ENCODE data around the gene PSMB7. TPM values are rescaled to one million over a fixed set of nuclear protein-coding genes. Genes with fewer than 3 reads are reported as not detected.

Gene PSMB7
- total RNA-seq, 2 experiments from 2014 or later, result 164 to 186 TPM

GRCh38 chr9:124358631-124359030, 56.6 kb downstream of the PSMB7 start:
- H3K27ac ChIP-seq (ENCODE audit: low read depth, low read length, poor library complexity, severe bottlenecking), result no peak overlapping the region
- POLR2A ChIA-PET, result no interaction called here
- CTCF ChIA-PET (ENCODE audit: unreplicated experiment), result no interaction called here
- BruUV-seq (replicated peaks), result no TSS peak
- no peak for TF ChIP-seq CTCF (conservative IDR thresholded peaks at IDR 0.05; ENCODE audit: low read length)
- TF ChIP-seq EZH2phosphoT487 (IDR thresholded peaks at IDR 0.05; ENCODE audit: borderline replicate concordance, low read depth, low read length), result no peak
- 0 out of 2 replicates have a peak, but pooled peaks cover 2% of the 10 kb centered on the region for H3K79me2 ChIP-seq (ENCODE audit: insufficient read depth, low read depth, low read length)
- no peak overlapping the region for H3K4me2 ChIP-seq (ENCODE audit: low read length)
- intact Hi-C loops (cut with micrococcal nuclease; ENCODE audit: unreplicated experiment), result no loop called here
- no peaks in the 10 kb centered on the region for H3K9me2 ChIP-seq (ENCODE audit: insufficient read depth, low read length)
- no peaks in the 10 kb centered on the region for H3K9me3 ChIP-seq (ENCODE audit: low read length)
- H3K4me1 ChIP-seq (ENCODE audit: insufficient read depth, low read length, poor library complexity, severe bottlenecking), result no peaks in the 10 kb centered on the region
- no peak overlapping the region for H3K4me3 ChIP-seq (ENCODE audit: low read depth, low read length, poor library complexity, severe bottlenecking)
- peaks cover 4% of the 10 kb centered on the region; the same call in 1 of the 2 replicates for H4K20me1 ChIP-seq (ENCODE audit: insufficient read depth, low read length)
- no peak for DNase-seq (ENCODE audit: low spot score)
- H2AFZ ChIP-seq (ENCODE audit: low read length), result no peak overlapping the region
- H3K36me3 ChIP-seq (ENCODE audit: insufficient read depth, low read length), result peaks cover 19% of the 10 kb centered on the region; the same call in 1 of the 2 replicates

GRCh38 chr9:124357721-124358361, 57.4 kb downstream of the PSMB7 start:
- Histone ChIP-seq H3K4me3 (ENCODE audit: low read depth, low read length, poor library complexity, severe bottlenecking) (no peak overlapping the region), H3K9me2 (ENCODE audit: insufficient read depth, low read length) (no peaks in the 10 kb centered on the region), H3K4me2 (ENCODE audit: low read length) (no peak overlapping the region), H3K79me2 (ENCODE audit: insufficient read depth, low read depth, low read length) (0 out of 2 replicates have a peak, but pooled peaks cover 2% of the 10 kb centered on the region), H3K36me3 (ENCODE audit: insufficient read depth, low read length) (peaks cover 27% of the 10 kb centered on the region; the same call in 1 of the 2 replicates), H4K20me1 (ENCODE audit: insufficient read depth, low read length) (peaks cover 4% of the 10 kb centered on the region; the same call in 1 of the 2 replicates), H3K4me1 (ENCODE audit: insufficient read depth, low read length, poor library complexity, severe bottlenecking) (no peaks in the 10 kb centered on the region), H3K9me3 (ENCODE audit: low read length) (no peaks in the 10 kb centered on the region), H2AFZ (ENCODE audit: low read length) (no peak overlapping the region), H3K27ac (ENCODE audit: low read depth, low read length, poor library complexity, severe bottlenecking) (no peak overlapping the region)
- peak; percentile 17 for DNase-seq (ENCODE audit: low spot score)
- intact Hi-C loops (cut with micrococcal nuclease; ENCODE audit: unreplicated experiment), result no loop called here
- no TSS peak for BruUV-seq (replicated peaks)
- TF ChIP-seq CTCF (conservative IDR thresholded peaks at IDR 0.05; ENCODE audit: low read length), result peak; percentile 62
- TF ChIP-seq EZH2phosphoT487 (IDR thresholded peaks at IDR 0.05; ENCODE audit: borderline replicate concordance, low read depth, low read length), result no peak
- POLR2A ChIA-PET, result no interaction called here
- CTCF ChIA-PET (ENCODE audit: unreplicated experiment), result no interaction called here

- H3K4me2 ChIP-seq (ENCODE audit: low read length), result no peak overlapping the region
- H3K4me3 ChIP-seq (ENCODE audit: low read depth, low read length, poor library complexity, severe bottlenecking), result no peak overlapping the region
- 0 out of 2 replicates have a peak, but pooled peaks cover 2% of the 10 kb centered on the region for H3K79me2 ChIP-seq (ENCODE audit: insufficient read depth, low read depth, low read length)
- ChIA-PET CTCF (ENCODE audit: unreplicated experiment) (no interaction called here), POLR2A (no interaction called here)
- no peaks in the 10 kb centered on the region for H3K9me3 ChIP-seq (ENCODE audit: low read length)
- H3K36me3 ChIP-seq (ENCODE audit: insufficient read depth, low read length), result peaks cover 37% of the 10 kb centered on the region
- no peak overlapping the region for H3K27ac ChIP-seq (ENCODE audit: low read depth, low read length, poor library complexity, severe bottlenecking)
- H3K4me1 ChIP-seq (ENCODE audit: insufficient read depth, low read length, poor library complexity, severe bottlenecking), result no peaks in the 10 kb centered on the region
- no peak overlapping the region for H2AFZ ChIP-seq (ENCODE audit: low read length)
- no TSS peak for BruUV-seq (replicated peaks)
- DNase-seq (ENCODE audit: low spot score), result no peak
- TF ChIP-seq CTCF (conservative IDR thresholded peaks at IDR 0.05; ENCODE audit: low read length) (no peak), EZH2phosphoT487 (IDR thresholded peaks at IDR 0.05; ENCODE audit: borderline replicate concordance, low read depth, low read length) (no peak)
- intact Hi-C loops (cut with micrococcal nuclease; ENCODE audit: unreplicated experiment), result no loop called here
- no peaks in the 10 kb centered on the region for H3K9me2 ChIP-seq (ENCODE audit: insufficient read depth, low read length)
- H4K20me1 ChIP-seq (ENCODE audit: insufficient read depth, low read length), result peaks cover 4% of the 10 kb centered on the region; the same call in 1 of the 2 replicates
Measured at GRCh38 chr9:124356745-124357390, 58.4 kb downstream of the PSMB7 start.
